PC-3 (cell line): ENCODE measurements around the gene RAB20. TPM values are rescaled to one million over a fixed set of nuclear protein-coding genes. Genes with fewer than 3 reads are reported as not detected.

Experiments
- ATAC-seq: fragments of 200-7000 bp; cut with Tn5 transposase; 2 replicates; pipeline ENCODE4 v1.9.1; 2020; ENCODE audit warnings: mild to moderate bottlenecking, moderate library complexity
- BruUV-seq: library from RNA; stranded (reverse); fragments of 400-500 nt; replicated peaks from 2 replicates; lab custom pipeline; 2021; lab: Mats Ljungman, UMichigan
- CTCF ChIA-PET: fragments of 300-600 bp; sonication (Branson Sonifier 250); formaldehyde crosslinking; loops from one replicate; lab custom pipeline; 2022; ENCODE audit warnings: antibody characterized with exemption; lab: Charles Lee
- POLR2A ChIA-PET: fragments of 300-600 bp; sonication (Branson Sonifier 250); formaldehyde crosslinking; loops from one replicate; lab custom pipeline; 2022; ENCODE audit warnings: antibody characterized with exemption; ENCODE audit not compliant: unreplicated experiment; lab: Charles Lee
- DNase-seq: peaks from one replicate; pipeline ENCODE4 v3.0.0-alpha.2; 2015
- H2AFZ ChIP-seq: fragments of 300-600 bp; sonication (generic); 2 replicates; pipeline ENCODE4 v1.6.0; 2016; ENCODE audit warnings: antibody characterized with exemption, low read length
- H3F3A ChIP-seq: fragments of 300-600 bp; sonication (generic); one replicate; pipeline ENCODE4 v1.6.0; 2017; ENCODE audit warnings: antibody characterized with exemption, low read length, control low read depth, mild to moderate bottlenecking; ENCODE audit not compliant: unreplicated experiment
- H3K27ac ChIP-seq: fragments of 300-600 bp; sonication (generic); 2 replicates; pipeline ENCODE4 v1.5.1; 2016; ENCODE audit warnings: mild to moderate bottlenecking, low read length
- H3K27me3 ChIP-seq: fragments of 300-600 bp; sonication (generic); 2 replicates; pipeline ENCODE4 v1.6.1; 2016; ENCODE audit warnings: low read length, mixed read lengths
- H3K36me3 ChIP-seq: fragments of 300-600 bp; sonication (generic); 2 replicates; pipeline ENCODE4 v1.6.1; 2016; ENCODE audit warnings: low read depth, mixed run types, low read length, mixed read lengths
- H3K4me1 ChIP-seq: fragments of 300-600 bp; sonication (generic); 2 replicates; pipeline ENCODE4 v1.5.1; 2016; ENCODE audit warnings: low read length; ENCODE audit not compliant: insufficient read depth
- H3K4me2 ChIP-seq: fragments of 300-600 bp; sonication (generic); 2 replicates; pipeline ENCODE4 v1.6.0; 2016; ENCODE audit warnings: low read length
- H3K4me3 ChIP-seq: fragments of 300-600 bp; sonication (generic); 2 replicates; pipeline ENCODE4 v1.5.1; 2016; ENCODE audit warnings: mild to moderate bottlenecking, low read length, mixed read lengths
- H3K79me2 ChIP-seq: fragments of 300-600 bp; sonication (generic); 2 replicates; pipeline ENCODE4 v1.6.1; 2017; ENCODE audit warnings: low read length, mixed read lengths
- H3K9ac ChIP-seq: fragments of 300-600 bp; sonication (generic); 2 replicates; pipeline ENCODE4 v1.6.0; 2016; ENCODE audit warnings: mild to moderate bottlenecking, low read length
- H3K9me2 ChIP-seq: fragments of 300-600 bp; sonication (generic); replicated peaks from 2 replicates; pipeline ENCODE4 v1.6.1; 2016; ENCODE audit warnings: mixed run types, low read length, mixed read lengths
- H3K9me3 ChIP-seq: fragments of 300-600 bp; sonication (generic); 2 replicates; pipeline ENCODE4 v1.6.1; 2016; ENCODE audit warnings: low read length, mixed read lengths
- H4K20me1 ChIP-seq: fragments of 300-600 bp; sonication (generic); 2 replicates; pipeline ENCODE4 v1.6.1; 2016; ENCODE audit warnings: low read length, mixed read lengths
- EZH2 ChIP-seq: fragments of 300-600 bp; sonication (generic); IDR thresholded peaks from one replicate; pipeline ENCODE4 v1.6.1; 2017; ENCODE audit warnings: antibody characterized with exemption, mild to moderate bottlenecking, low read length; ENCODE audit not compliant: unreplicated experiment
- EZH2phosphoT487 ChIP-seq: fragments of 300-600 bp; sonication (generic); IDR thresholded peaks from 2 replicates; pipeline ENCODE4 v1.6.1; 2018; ENCODE audit warnings: mild to moderate bottlenecking, antibody characterized with exemption, low read length, borderline replicate concordance
- intact Hi-C: fragments of 100-400 bp; cut with micrococcal nuclease; formaldehyde crosslinking; loops from 2 replicates; pipeline ENCODE4 v1.9.0; 2023
- total RNA-seq: library from RNA; depleted of rRNA; stranded (reverse); fragments of >200 nt; gene quantifications from 2 replicates; pipeline ENCODE4 v1.2.3, GENCODE V29; 2014
- TF ChIP-seq, protein P1 (sequence below): fragments of 300-600 bp; sonication (generic); conservative IDR thresholded peaks from 2 replicates; pipeline ENCODE4 v1.5.1; 2017; ENCODE audit warnings: antibody characterized with exemption, low read depth, mild to moderate bottlenecking, low read length

Gene RAB20
- total RNA-seq, 1 experiment from 2014 or later = 22.9 TPM

DNA sequence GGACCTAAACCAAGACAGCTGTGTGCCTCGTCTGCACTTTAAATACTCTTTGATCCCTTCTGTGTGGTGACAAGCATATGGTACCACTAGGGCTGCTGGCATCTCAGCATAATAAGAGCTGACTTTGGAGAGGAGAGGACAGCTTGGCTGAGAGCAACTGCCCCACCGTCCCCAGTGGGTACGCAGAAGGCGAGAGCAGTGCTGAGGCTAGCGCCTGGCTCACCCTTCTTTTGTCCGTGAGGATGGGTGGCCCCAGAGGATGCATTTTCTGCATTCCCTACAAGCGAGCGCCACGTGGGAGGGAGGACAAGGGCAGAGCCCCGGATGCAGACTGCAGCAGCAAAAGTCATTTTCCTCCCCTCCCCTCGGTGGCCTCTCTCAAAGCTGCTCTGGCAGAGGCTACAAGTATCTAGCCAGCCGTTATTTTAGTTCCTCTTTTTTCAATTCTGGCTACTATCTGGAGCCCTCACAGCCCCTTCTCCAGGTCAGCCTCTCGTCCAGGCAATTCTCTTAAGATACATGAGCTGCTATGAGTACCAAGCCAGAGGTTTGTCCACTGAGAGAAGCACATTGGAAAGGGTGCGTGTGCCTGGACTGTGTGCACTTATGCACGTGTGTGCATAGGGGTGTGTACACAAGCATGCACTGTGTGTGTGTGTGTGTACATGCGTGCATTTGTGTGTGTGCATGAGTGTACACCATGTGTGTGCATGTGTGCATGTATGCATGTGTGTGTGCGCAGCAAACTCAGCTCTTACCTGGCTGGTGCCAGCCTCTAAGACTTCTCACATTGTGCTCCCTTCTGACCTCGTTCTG lies 51.3 kb downstream of the RAB20 start:
- ATAC-seq = no peak
- Histone ChIP-seq H2AFZ (no peak overlapping the region), H3K9me3 (no peaks in the 10 kb centered on the region), H3K27ac (no peak overlapping the region), H3K9ac (no peak overlapping the region), H3K4me2 (no peak overlapping the region), H4K20me1 (no peaks in the 10 kb centered on the region), H3K4me1 (peaks cover 11% of the 10 kb centered on the region), H3K79me2 (no peaks in the 10 kb centered on the region), H3K36me3 (no peaks in the 10 kb centered on the region; the same call in 1 of the 2 replicates), H3K27me3 (no peaks in the 10 kb centered on the region), H3K9me2 (no peaks in the 10 kb centered on the region), H3F3A (no peaks in the 10 kb centered on the region), H3K4me3 (no peak overlapping the region)
- DNase-seq = no peak
- intact Hi-C loops = no loop called here
- CTCF ChIA-PET = no interaction called here
- POLR2A ChIA-PET = no interaction called here
- no peak for TF ChIP-seq EZH2phosphoT487
- TF ChIP-seq, protein P1, sequence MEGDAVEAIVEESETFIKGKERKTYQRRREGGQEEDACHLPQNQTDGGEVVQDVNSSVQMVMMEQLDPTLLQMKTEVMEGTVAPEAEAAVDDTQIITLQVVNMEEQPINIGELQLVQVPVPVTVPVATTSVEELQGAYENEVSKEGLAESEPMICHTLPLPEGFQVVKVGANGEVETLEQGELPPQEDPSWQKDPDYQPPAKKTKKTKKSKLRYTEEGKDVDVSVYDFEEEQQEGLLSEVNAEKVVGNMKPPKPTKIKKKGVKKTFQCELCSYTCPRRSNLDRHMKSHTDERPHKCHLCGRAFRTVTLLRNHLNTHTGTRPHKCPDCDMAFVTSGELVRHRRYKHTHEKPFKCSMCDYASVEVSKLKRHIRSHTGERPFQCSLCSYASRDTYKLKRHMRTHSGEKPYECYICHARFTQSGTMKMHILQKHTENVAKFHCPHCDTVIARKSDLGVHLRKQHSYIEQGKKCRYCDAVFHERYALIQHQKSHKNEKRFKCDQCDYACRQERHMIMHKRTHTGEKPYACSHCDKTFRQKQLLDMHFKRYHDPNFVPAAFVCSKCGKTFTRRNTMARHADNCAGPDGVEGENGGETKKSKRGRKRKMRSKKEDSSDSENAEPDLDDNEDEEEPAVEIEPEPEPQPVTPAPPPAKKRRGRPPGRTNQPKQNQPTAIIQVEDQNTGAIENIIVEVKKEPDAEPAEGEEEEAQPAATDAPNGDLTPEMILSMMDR = no peak
- no peak for TF ChIP-seq EZH2
- BruUV-seq = no TSS peak

DNA sequence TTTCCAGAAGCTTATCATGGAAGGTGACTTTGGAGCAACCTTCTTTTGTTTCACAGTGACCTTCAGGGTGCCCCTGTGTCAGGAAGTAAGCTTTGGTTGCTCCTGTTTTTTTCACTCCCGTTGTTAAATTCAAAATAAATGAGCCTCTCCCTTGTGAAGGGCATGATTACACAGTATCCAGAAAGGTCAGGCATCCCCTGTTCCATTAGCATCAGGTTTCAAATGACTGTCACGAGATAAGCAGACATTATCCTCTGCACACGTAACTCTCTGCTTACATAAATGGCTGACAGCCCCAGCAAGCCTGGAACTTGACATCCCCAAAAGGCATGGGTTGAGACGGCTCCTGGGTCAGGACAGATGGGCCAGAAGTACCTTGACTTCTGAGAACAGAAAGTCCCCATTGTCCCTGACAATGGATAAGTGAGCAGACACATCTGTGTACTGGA lies 52.0 kb downstream of the RAB20 start:
- Histone ChIP-seq H3K36me3 (no peaks in the 10 kb centered on the region; the same call in 1 of the 2 replicates), H3K4me2 (no peak overlapping the region), H3F3A (no peaks in the 10 kb centered on the region), H3K9me2 (no peaks in the 10 kb centered on the region), H3K9me3 (no peaks in the 10 kb centered on the region), H3K9ac (no peak overlapping the region), H3K4me3 (no peak overlapping the region), H2AFZ (no peak overlapping the region), H3K4me1 (peaks cover 11% of the 10 kb centered on the region), H4K20me1 (no peaks in the 10 kb centered on the region), H3K27me3 (no peaks in the 10 kb centered on the region), H3K79me2 (no peaks in the 10 kb centered on the region), H3K27ac (no peak overlapping the region)
- CTCF ChIA-PET = no interaction called here
- intact Hi-C loops = no loop called here
- DNase-seq = no peak
- no peak for ATAC-seq
- no TSS peak for BruUV-seq
- TF ChIP-seq EZH2 = no peak
- TF ChIP-seq, protein P1 = no peak
- no peak for TF ChIP-seq EZH2phosphoT487
- POLR2A ChIA-PET = no interaction called here
